ENCODE measurements around the gene SEBOX. TPM values are rescaled to one million over a fixed set of nuclear protein-coding genes. Genes with fewer than 3 reads are reported as not detected.

SEBOX gene
- total RNA-seq = not detected in 2 replicates

- Histone ChIP-seq H3K4me3 (ENCODE audit: insufficient read depth, low read length) (no peak within 1 kb of the TSS), H3K4me2 (ENCODE audit: insufficient read depth, low read length) (no peak within 1 kb of the TSS), H3K4me1 (ENCODE audit: insufficient read depth, low read length) (no peaks in the 10 kb centered on the region), H3K36me3 (ENCODE audit: insufficient read depth, low read length) (peaks cover 36% of the 10 kb centered on the region), H4K20me1 (ENCODE audit: insufficient read depth, low read length) (no peaks in the 10 kb centered on the region), H2AFZ (ENCODE audit: low read length) (no peak within 1 kb of the TSS), H3K9me3 (ENCODE audit: low read depth, low read length) (no peaks in the 10 kb centered on the region), H3K27me3 (ENCODE audit: insufficient read depth, low read length) (no peaks in the 10 kb centered on the region), H3K27ac (ENCODE audit: low read depth, low read length) (no peak within 1 kb of the TSS), H3K79me2 (ENCODE audit: insufficient read depth, low read length) (no peaks in the 10 kb centered on the region)
- peak; percentile 58 for DNase-seq (ENCODE audit: insufficient read length, low spot score, missing footprints)
- no peak for TF ChIP-seq CTCF (IDR thresholded peaks at IDR 0.05; ENCODE audit: extremely low read depth, low read depth, low read length)
Measured at GRCh38 chr17:28364665-28365363, at the start of gene SEBOX. TSS of gene SEBOX (minus strand) at chr17:28365199. CDS start at chr17:28365151, 48 bp downstream.

GRCh38 chr17:28413804-28414203, 48.8 kb upstream of the SEBOX start:
- no peaks in the 10 kb centered on the region for H3K9me3 ChIP-seq (ENCODE audit: low read depth, low read length)
- H3K79me2 ChIP-seq (ENCODE audit: insufficient read depth, low read length) = no peaks in the 10 kb centered on the region
- no peak overlapping the region for H3K27ac ChIP-seq (ENCODE audit: low read depth, low read length)
- H3K4me3 ChIP-seq (ENCODE audit: insufficient read depth, low read length) = no peak overlapping the region
- H3K27me3 ChIP-seq (ENCODE audit: insufficient read depth, low read length) = peaks cover 13% of the 10 kb centered on the region
- no peaks in the 10 kb centered on the region for H4K20me1 ChIP-seq (ENCODE audit: insufficient read depth, low read length)
- no peak overlapping the region for H2AFZ ChIP-seq (ENCODE audit: low read length)
- no peak overlapping the region for H3K4me2 ChIP-seq (ENCODE audit: insufficient read depth, low read length)
- no peaks in the 10 kb centered on the region for H3K4me1 ChIP-seq (ENCODE audit: insufficient read depth, low read length)
- TF ChIP-seq CTCF (IDR thresholded peaks at IDR 0.05; ENCODE audit: extremely low read depth, low read depth, low read length) = no peak
- DNase-seq (ENCODE audit: insufficient read length, low spot score, missing footprints) = no peak
- H3K36me3 ChIP-seq (ENCODE audit: insufficient read depth, low read length) = no peaks in the 10 kb centered on the region

GRCh38 chr17:28412099-28412498, 47.1 kb upstream of the SEBOX start:
- Histone ChIP-seq H3K9me3 (ENCODE audit: low read depth, low read length) (no peaks in the 10 kb centered on the region), H3K4me3 (ENCODE audit: insufficient read depth, low read length) (no peak overlapping the region), H3K79me2 (ENCODE audit: insufficient read depth, low read length) (no peaks in the 10 kb centered on the region), H3K27ac (ENCODE audit: low read depth, low read length) (no peak overlapping the region), H3K36me3 (ENCODE audit: insufficient read depth, low read length) (no peaks in the 10 kb centered on the region), H2AFZ (ENCODE audit: low read length) (no peak overlapping the region), H4K20me1 (ENCODE audit: insufficient read depth, low read length) (no peaks in the 10 kb centered on the region), H3K27me3 (ENCODE audit: insufficient read depth, low read length) (peaks cover 13% of the 10 kb centered on the region), H3K4me2 (ENCODE audit: insufficient read depth, low read length) (no peak overlapping the region), H3K4me1 (ENCODE audit: insufficient read depth, low read length) (no peaks in the 10 kb centered on the region)
- no peak for TF ChIP-seq CTCF (IDR thresholded peaks at IDR 0.05; ENCODE audit: extremely low read depth, low read depth, low read length)
- no peak for DNase-seq (ENCODE audit: insufficient read length, low spot score, missing footprints)

- no peak for DNase-seq (ENCODE audit: insufficient read length, low spot score, missing footprints)
- Histone ChIP-seq H3K79me2 (ENCODE audit: insufficient read depth, low read length) (no peaks in the 10 kb centered on the region), H3K9me3 (ENCODE audit: low read depth, low read length) (no peaks in the 10 kb centered on the region), H3K27ac (ENCODE audit: low read depth, low read length) (no peak overlapping the region), H3K4me1 (ENCODE audit: insufficient read depth, low read length) (peaks cover 9% of the 10 kb centered on the region), H3K36me3 (ENCODE audit: insufficient read depth, low read length) (no peaks in the 10 kb centered on the region), H3K4me2 (ENCODE audit: insufficient read depth, low read length) (no peak overlapping the region), H3K4me3 (ENCODE audit: insufficient read depth, low read length) (no peak overlapping the region), H3K27me3 (ENCODE audit: insufficient read depth, low read length) (peaks cover 6% of the 10 kb centered on the region), H4K20me1 (ENCODE audit: insufficient read depth, low read length) (no peaks in the 10 kb centered on the region), H2AFZ (ENCODE audit: low read length) (no peak overlapping the region)
- TF ChIP-seq CTCF (IDR thresholded peaks at IDR 0.05; ENCODE audit: extremely low read depth, low read depth, low read length) = no peak
Measured at GRCh38 chr17:28407974-28408306, 42.9 kb upstream of the SEBOX start.

Measured in osteoblast (primary cell).